GM06990 (cell line): ENCODE data around the gene DAB2IP.
A peak's percentile ranks its signal among the peaks of the same experiment; 100 is the strongest.

Experiments
- DNase-seq: peaks from one replicate; pipeline ENCODE4 v3.0.0-alpha.2; 2011; ENCODE audit not compliant: insufficient read length; ENCODE audit errors: extremely low read depth
- H3K27me3 ChIP-seq: replicated peaks from 2 replicates; pipeline ENCODE4 v1.6.0; 2011; ENCODE audit warnings: low read length; ENCODE audit not compliant: control insufficient read depth, insufficient read depth
- H3K36me3 ChIP-seq: 2 replicates; pipeline ENCODE4 v1.5.1; 2011; ENCODE audit warnings: low read length; ENCODE audit not compliant: control insufficient read depth, insufficient read depth
- H3K4me3 ChIP-seq: replicated peaks from 2 replicates; pipeline ENCODE4 v1.5.1; 2011; ENCODE audit warnings: low read depth, mild to moderate bottlenecking, control low read depth, low read length
- CTCF ChIP-seq: IDR thresholded peaks from 2 replicates; pipeline ENCODE4 v1.5.1; 2011; ENCODE audit warnings: low read length, control low read depth, mild to moderate bottlenecking, inconsistent platforms; ENCODE audit not compliant: insufficient read depth, poor library complexity, severe bottlenecking

Gene DAB2IP

GRCh38 chr9:121735065-121735792 is 83.8 kb downstream of the DAB2IP start:
- peak; percentile 26 for DNase-seq
- Histone ChIP-seq H3K27me3 (peaks cover 1% of the 10 kb centered on the region; the same call in 1 of the 2 replicates), H3K4me3 (no peak overlapping the region), H3K36me3 (no peaks in the 10 kb centered on the region)
- peak; percentile 70 for TF ChIP-seq CTCF

DNA sequence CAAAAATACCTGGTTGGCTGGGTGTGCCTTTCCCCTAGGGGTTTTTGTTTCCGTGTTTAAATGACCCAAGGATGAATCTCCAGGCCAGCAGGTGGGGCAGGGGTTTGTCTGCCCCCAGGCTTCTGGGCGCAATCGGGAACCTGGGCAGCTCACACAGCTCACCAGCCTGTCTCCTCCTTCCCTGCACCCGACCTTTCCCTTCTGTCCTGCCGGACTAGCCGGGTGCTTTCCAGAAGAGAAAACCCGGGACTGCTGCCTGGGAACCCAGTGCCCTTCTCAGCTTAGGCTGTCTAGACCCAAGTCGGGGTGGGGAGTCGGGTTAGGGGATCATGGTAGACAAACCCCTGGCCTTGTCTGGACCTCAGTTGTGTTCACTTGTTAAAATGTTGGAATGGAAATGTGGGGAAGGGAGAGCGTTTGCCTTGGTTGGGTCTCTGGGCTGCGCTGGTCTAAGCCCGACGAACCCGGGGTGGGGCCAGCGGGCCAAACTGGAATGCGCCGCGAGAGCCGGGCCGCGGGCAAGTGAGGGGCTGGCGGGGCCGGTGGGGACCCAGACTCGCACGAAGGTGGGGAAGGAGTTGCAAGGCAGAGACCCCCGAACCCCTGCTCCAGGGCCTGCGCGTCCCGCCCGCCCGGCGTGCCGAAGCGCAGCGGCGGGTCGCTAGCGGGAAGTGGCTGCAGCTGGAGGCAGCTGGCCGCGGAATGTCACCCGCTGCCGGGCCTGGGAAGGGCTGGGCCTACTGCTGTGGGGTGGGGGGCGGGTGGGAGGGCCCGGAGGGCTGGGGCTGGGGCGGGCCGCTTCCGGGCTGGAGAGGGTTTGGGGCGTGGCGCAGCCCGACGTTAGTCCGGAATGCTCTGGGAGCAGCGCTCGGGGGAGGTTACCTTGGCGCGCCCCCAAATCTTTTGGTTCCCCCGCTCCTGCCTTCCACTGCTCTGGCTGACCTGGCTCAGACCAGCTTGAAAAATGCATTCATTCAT is 84.6 kb downstream of the DAB2IP start:
- no peak for DNase-seq
- H3K36me3 ChIP-seq = no peaks in the 10 kb centered on the region
- TF ChIP-seq CTCF = no peak
- peaks cover 1% of the 10 kb centered on the region; the same call in 1 of the 2 replicates for H3K27me3 ChIP-seq
- no peak overlapping the region for H3K4me3 ChIP-seq

DNA sequence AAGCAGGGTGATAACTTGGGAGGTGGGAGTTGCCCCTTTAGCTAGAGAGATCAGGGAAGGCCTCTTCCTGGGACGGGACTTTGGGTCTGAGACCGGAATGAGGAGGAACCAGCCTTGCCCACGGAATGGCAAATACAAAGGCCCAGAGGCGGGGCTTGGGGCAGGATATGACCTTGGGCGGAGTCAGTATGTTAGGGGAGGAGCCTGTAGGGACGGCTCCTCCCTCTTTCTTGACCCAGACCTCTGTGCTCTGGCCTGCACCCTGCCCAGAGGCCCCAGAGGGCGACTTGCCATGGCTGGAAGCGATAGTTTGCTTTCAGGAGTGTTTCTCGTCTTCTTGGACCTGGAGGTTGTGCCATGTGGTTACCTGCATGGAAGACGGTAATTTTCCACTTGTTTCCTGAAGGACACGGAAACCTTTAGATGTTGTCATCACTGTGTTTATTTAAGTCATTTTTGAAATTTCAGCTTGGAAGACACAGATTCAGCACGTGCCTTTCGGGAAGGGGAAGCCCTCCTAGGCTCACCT is 85.6 kb downstream of the DAB2IP start:
- no peaks in the 10 kb centered on the region for H3K36me3 ChIP-seq
- no peak for TF ChIP-seq CTCF
- peaks cover 1% of the 10 kb centered on the region; the same call in 1 of the 2 replicates for H3K27me3 ChIP-seq
- DNase-seq = no peak
- H3K4me3 ChIP-seq = no peak overlapping the region

DNA sequence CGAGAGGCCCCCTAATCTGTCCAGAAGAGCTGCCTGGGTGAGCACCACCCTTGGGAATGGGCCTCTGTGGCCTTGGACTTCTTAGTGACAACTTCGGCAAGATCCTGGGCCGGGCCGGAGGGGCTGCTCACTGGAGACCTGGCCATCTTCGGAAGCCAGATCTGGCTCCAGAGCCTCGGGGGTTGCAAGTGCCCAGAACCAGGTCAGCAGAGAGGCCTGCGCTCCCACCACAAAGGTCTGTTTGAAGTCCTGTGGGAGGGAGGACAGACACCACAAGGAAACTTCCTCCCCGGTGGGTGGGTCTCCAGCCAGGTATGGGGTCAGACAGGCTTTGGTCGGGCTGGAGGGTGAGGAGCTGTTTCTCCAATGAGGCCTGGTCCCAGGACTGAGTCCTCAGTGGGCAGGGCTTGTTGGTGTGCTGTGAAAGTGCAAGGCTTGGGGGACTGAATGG is 86.1 kb downstream of the DAB2IP start:
- Histone ChIP-seq H3K27me3 (peaks cover 1% of the 10 kb centered on the region; the same call in 1 of the 2 replicates), H3K4me3 (no peak overlapping the region), H3K36me3 (no peaks in the 10 kb centered on the region)
- no peak for DNase-seq
- TF ChIP-seq CTCF = no peak

DNA sequence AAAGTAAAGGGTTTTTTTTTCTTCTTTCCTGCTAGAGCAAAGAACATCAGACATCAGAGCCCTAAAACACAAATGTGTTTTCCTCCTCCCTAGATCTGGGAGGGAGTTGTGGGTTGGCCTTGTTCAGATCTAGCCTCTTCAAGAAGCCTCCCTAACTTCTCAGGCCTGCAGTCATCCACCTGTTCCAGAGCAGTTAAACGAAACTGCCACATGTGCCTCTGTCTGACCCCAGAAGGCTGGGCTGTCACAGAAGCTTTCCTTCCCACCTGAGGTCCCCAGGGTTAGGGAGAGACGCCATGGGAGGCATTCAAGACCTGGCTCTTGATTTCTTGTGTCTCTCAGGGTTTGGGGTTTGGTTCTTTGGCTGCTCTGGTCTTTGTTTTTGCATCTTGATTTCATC is 87.0 kb downstream of the DAB2IP start:
- no peak for DNase-seq
- no peak for TF ChIP-seq CTCF
- Histone ChIP-seq H3K27me3 (peaks cover 1% of the 10 kb centered on the region; the same call in 1 of the 2 replicates), H3K36me3 (no peaks in the 10 kb centered on the region), H3K4me3 (no peak overlapping the region)
